Sciatic nerve (tissue), 1 donor: ENCODE measurements around the gene SFTPB. TPM values are rescaled to one million over a fixed set of nuclear protein-coding genes. Genes with fewer than 3 reads are reported as not detected.

Experiments
- total RNA-seq: library from RNA; stranded (reverse); fragmentation: NEBNext Ultra II Directional; extraction: Animal tissue kit (Norgen Biotek cat#: 25700); gene quantifications from one replicate; pipeline ENCODE4 v1.2.1, GENCODE V29; 2021
- donor health status: DM: no; HTN: no; CAD: no.

SFTPB gene
- total RNA-seq, 1 donor from 2014 or later, result 6.1 TPM

Other genes starting within 250 kb of the SFTPB start
- 0.40 TPM for gene SH2D6, start 249.5 kb downstream of the SFTPB start, total RNA-seq
- 168 TPM for gene MAT2A, start 129.0 kb downstream of the SFTPB start, total RNA-seq
- 36.6 TPM for gene GGCX, start 106.7 kb downstream of the SFTPB start, total RNA-seq
- gene VAMP8, start 90.6 kb downstream of the SFTPB start, total RNA-seq, result 31.1 TPM
- gene VAMP5, start 83.8 kb downstream of the SFTPB start, total RNA-seq, result 71.2 TPM
- gene RNF181, start 72.5 kb downstream of the SFTPB start, total RNA-seq, result 71.2 TPM
- gene TMEM150A, start 65.5 kb downstream of the SFTPB start, total RNA-seq, result 15.8 TPM
- gene C2orf68, start 56.1 kb downstream of the SFTPB start, total RNA-seq, result 41.6 TPM
- gene USP39, start 52.0 kb downstream of the SFTPB start, total RNA-seq, result 34.2 TPM
- gene GNLY, start 26.2 kb upstream of the SFTPB start, total RNA-seq, result 8.4 TPM
- gene ATOH8, start 85.8 kb upstream of the SFTPB start, total RNA-seq, result 57.2 TPM
- 46.1 TPM for gene ST3GAL5, start 220.8 kb upstream of the SFTPB start, total RNA-seq